Measurements from ENCODE around the gene GFM1. TPM values are rescaled to one million over a fixed set of nuclear protein-coding genes. Genes with fewer than 3 reads are reported as not detected.

Gene GFM1
- total RNA-seq, 4 donors from 2014 or later = 62.3 to 96.1 (median 66.1) TPM

GRCh38 chr3:158739661-158740060 is 95.3 kb downstream of the GFM1 start:
- no peak for TF ChIP-seq POLR2A (IDR thresholded peaks at IDR 0.05)
- Histone ChIP-seq H3K4me1 (no peaks in the 10 kb centered on the region), H3K27ac (no peak overlapping the region), H3K27me3 (no peaks in the 10 kb centered on the region), H3K4me3 (replicated peaks in 1 of 3) (no peak overlapping the region), H3K36me3 (no peaks in the 10 kb centered on the region), H3K9me3 (no peaks in the 10 kb centered on the region)
- intact Hi-C loops (cut with DNase I) = no loop called here
- DNase-seq = no peak
- 81 to 93% methylated on average over 3 of the region's 3 CpGs for WGBS, 2 donors

Small RNA genes lying within 50 kb of the gene (small RNA-seq; reads per million reads assigned to genes)
- gene AC025033.1 (not detected), gene AC080013.6 (not detected)

Other genes starting within 250 kb of the GFM1 start
- gene MLF1, start 73.3 kb upstream of the GFM1 start, total RNA-seq = 10 to 100 TPM; 11.2 to 22.8 (median 15.4) TPM
- 10 to 100 TPM; 16.8 to 42.3 (median 22.7) TPM for gene LXN, start 28.1 kb downstream of the GFM1 start, total RNA-seq
- 100 to 1,000 TPM in 1 of 4 donors, 10 to 100 TPM in 1, 1 to 10 TPM in 2; 4.8 to 394 (median 21.4) TPM for gene RARRES1, start 87.9 kb downstream of the GFM1 start, total RNA-seq
- gene MFSD1, start 157.5 kb downstream of the GFM1 start, total RNA-seq = 100 to 1,000 TPM in 2 of 4 donors, 10 to 100 TPM in 2; 86.6 to 136 (median 96.2) TPM